Neural cell (in vitro differentiated cells): Measurements from ENCODE around the gene PWP2.

Experiments
- EP300 ChIP-seq: fragments of 450-650 bp; conservative IDR thresholded peaks from 2 replicates; pipeline ENCODE4 v1.6.1; 2014; ENCODE audit warnings: antibody characterized with exemption, mild to moderate bottlenecking, moderate library complexity; ENCODE audit not compliant: poor library complexity, severe bottlenecking
- EZH2 ChIP-seq: fragments of 200-600, 300-800 bp; shearing (Covaris generic), sonication (generic); IDR thresholded peaks from 2 replicates; pipeline ENCODE4 v1.6.1; 2014; ENCODE audit warnings: antibody characterized with exemption, low read length, borderline replicate concordance, mild to moderate bottlenecking; ENCODE audit not compliant: insufficient read depth, poor library complexity, severe bottlenecking
- MXI1 ChIP-seq: fragments of 450-650 bp; conservative IDR thresholded peaks from 2 replicates; pipeline ENCODE4 v1.6.1; 2014; ENCODE audit warnings: antibody characterized with exemption, mild to moderate bottlenecking; ENCODE audit not compliant: poor library complexity, severe bottlenecking
- POLR2AphosphoS5 ChIP-seq: IDR thresholded peaks from 2 replicates; pipeline ENCODE4 v1.6.1; 2012
- REST ChIP-seq: IDR thresholded peaks from 2 replicates; pipeline ENCODE4 v1.6.1; 2012; ENCODE audit warnings: borderline replicate concordance
- SMC3 ChIP-seq: fragments of 450-650 bp; conservative IDR thresholded peaks from 2 replicates; pipeline ENCODE4 v1.6.1; 2014; ENCODE audit warnings: antibody characterized with exemption, mild to moderate bottlenecking, moderate library complexity; ENCODE audit not compliant: poor library complexity
- TAF1 ChIP-seq: IDR thresholded peaks from 2 replicates; pipeline ENCODE4 v1.6.1; 2012; ENCODE audit warnings: low read depth
- TF ChIP-seq, protein P1 (sequence below): fragments of 450-650 bp; IDR thresholded peaks from 2 replicates; pipeline ENCODE4 v1.5.1; 2014; ENCODE audit warnings: antibody characterized with exemption, mild to moderate bottlenecking, moderate library complexity; ENCODE audit not compliant: poor library complexity, severe bottlenecking

DNA sequence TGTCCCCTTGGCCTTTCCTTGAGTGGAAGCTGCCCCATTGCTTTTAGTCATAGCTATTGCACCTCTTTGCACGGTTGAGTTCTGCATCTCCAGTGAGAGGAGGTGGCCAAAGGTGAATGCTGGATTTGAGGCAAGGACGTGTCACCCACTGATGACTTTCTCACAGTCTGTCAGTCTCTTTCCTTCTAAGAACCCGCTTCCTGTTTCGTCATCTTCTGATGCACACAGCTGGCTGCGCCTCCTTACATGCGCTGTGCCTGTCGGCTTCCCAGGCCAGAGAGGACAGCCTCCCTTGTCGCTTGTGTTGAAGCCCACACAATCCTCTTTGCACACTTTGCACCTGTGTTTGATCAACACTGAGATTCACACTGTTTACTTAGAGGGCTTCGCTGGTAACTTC is 41.8 kb upstream of the PWP2 start:
- no peak for TF ChIP-seq TAF1
- TF ChIP-seq EP300: no peak
- TF ChIP-seq, protein P1, sequence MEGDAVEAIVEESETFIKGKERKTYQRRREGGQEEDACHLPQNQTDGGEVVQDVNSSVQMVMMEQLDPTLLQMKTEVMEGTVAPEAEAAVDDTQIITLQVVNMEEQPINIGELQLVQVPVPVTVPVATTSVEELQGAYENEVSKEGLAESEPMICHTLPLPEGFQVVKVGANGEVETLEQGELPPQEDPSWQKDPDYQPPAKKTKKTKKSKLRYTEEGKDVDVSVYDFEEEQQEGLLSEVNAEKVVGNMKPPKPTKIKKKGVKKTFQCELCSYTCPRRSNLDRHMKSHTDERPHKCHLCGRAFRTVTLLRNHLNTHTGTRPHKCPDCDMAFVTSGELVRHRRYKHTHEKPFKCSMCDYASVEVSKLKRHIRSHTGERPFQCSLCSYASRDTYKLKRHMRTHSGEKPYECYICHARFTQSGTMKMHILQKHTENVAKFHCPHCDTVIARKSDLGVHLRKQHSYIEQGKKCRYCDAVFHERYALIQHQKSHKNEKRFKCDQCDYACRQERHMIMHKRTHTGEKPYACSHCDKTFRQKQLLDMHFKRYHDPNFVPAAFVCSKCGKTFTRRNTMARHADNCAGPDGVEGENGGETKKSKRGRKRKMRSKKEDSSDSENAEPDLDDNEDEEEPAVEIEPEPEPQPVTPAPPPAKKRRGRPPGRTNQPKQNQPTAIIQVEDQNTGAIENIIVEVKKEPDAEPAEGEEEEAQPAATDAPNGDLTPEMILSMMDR: no peak
- no peak for TF ChIP-seq REST
- no peak for TF ChIP-seq MXI1
- no peak for TF ChIP-seq EZH2
- no peak for TF ChIP-seq POLR2AphosphoS5
- no peak for TF ChIP-seq SMC3
